ENCODE results near the gene TTC39A.

TTC39A gene

GRCh38 chr1:51313961-51314777, 16.2 kb downstream of the TTC39A start:
- Histone ChIP-seq H3K36me3 (ENCODE audit: control insufficient read depth, insufficient read depth, low read length) (no peaks in the 10 kb centered on the region), H3K27ac (ENCODE audit: low read depth, low read length) (no peak overlapping the region), H3K4me3 (ENCODE audit: low read depth, low read length) (no peak overlapping the region), H3K9me3 (ENCODE audit: control insufficient read depth, insufficient read depth, low read depth, low read length) (no peaks in the 10 kb centered on the region), H3K4me1 (ENCODE audit: control insufficient read depth, insufficient read depth, low read length) (peaks cover 4% of the 10 kb centered on the region; the same call in 1 of the 2 replicates), H3K27me3 (ENCODE audit: control insufficient read depth, insufficient read depth, low read length) (no peaks in the 10 kb centered on the region), H3K9ac (ENCODE audit: low read length) (no peak overlapping the region)

GRCh38 chr1:51313268-51313852, 17.0 kb downstream of the TTC39A start:
- H3K27ac ChIP-seq (ENCODE audit: low read depth, low read length) = no peak overlapping the region

GRCh38 chr1:51312718-51313117, 17.6 kb downstream of the TTC39A start:
- no peaks in the 10 kb centered on the region for H3K9me3 ChIP-seq (ENCODE audit: control insufficient read depth, insufficient read depth, low read depth, low read length)
- no peak overlapping the region for H3K9ac ChIP-seq (ENCODE audit: low read length)
- no peak overlapping the region for H3K27ac ChIP-seq (ENCODE audit: low read depth, low read length)
- peaks cover 4% of the 10 kb centered on the region; the same call in 1 of the 2 replicates for H3K4me1 ChIP-seq (ENCODE audit: control insufficient read depth, insufficient read depth, low read length)
- no peaks in the 10 kb centered on the region for H3K36me3 ChIP-seq (ENCODE audit: control insufficient read depth, insufficient read depth, low read length)
- H3K27me3 ChIP-seq (ENCODE audit: control insufficient read depth, insufficient read depth, low read length) = no peaks in the 10 kb centered on the region
- no peak overlapping the region for H3K4me3 ChIP-seq (ENCODE audit: low read depth, low read length)

More at GRCh38 chr1:51313268-51313852, 17.0 kb downstream of the TTC39A start:
- Histone ChIP-seq H3K9me3 (ENCODE audit: control insufficient read depth, insufficient read depth, low read depth, low read length) (no peaks in the 10 kb centered on the region), H3K9ac (ENCODE audit: low read length) (no peak overlapping the region), H3K4me1 (ENCODE audit: control insufficient read depth, insufficient read depth, low read length) (peaks cover 4% of the 10 kb centered on the region; the same call in 1 of the 2 replicates), H3K4me3 (ENCODE audit: low read depth, low read length) (no peak overlapping the region), H3K27me3 (ENCODE audit: control insufficient read depth, insufficient read depth, low read length) (no peaks in the 10 kb centered on the region), H3K36me3 (ENCODE audit: control insufficient read depth, insufficient read depth, low read length) (no peaks in the 10 kb centered on the region)

- no peaks in the 10 kb centered on the region for H3K9me3 ChIP-seq (ENCODE audit: control insufficient read depth, insufficient read depth, low read depth, low read length)
- no peaks in the 10 kb centered on the region for H3K36me3 ChIP-seq (ENCODE audit: control insufficient read depth, insufficient read depth, low read length)
- peaks cover 4% of the 10 kb centered on the region; the same call in 1 of the 2 replicates for H3K4me1 ChIP-seq (ENCODE audit: control insufficient read depth, insufficient read depth, low read length)
- no peaks in the 10 kb centered on the region for H3K27me3 ChIP-seq (ENCODE audit: control insufficient read depth, insufficient read depth, low read length)
- H3K9ac ChIP-seq (ENCODE audit: low read length) = no peak overlapping the region
- no peak overlapping the region for H3K4me3 ChIP-seq (ENCODE audit: low read depth, low read length)
- no peak overlapping the region for H3K27ac ChIP-seq (ENCODE audit: low read depth, low read length)
Measured at GRCh38 chr1:51311826-51312225, 18.5 kb downstream of the TTC39A start.

GRCh38 chr1:51310871-51311613, 19.3 kb downstream of the TTC39A start:
- H3K27ac ChIP-seq (ENCODE audit: low read depth, low read length) = no peak overlapping the region
- peaks cover 4% of the 10 kb centered on the region; the same call in 1 of the 2 replicates for H3K4me1 ChIP-seq (ENCODE audit: control insufficient read depth, insufficient read depth, low read length)
- H3K9ac ChIP-seq (ENCODE audit: low read length) = no peak overlapping the region
- H3K27me3 ChIP-seq (ENCODE audit: control insufficient read depth, insufficient read depth, low read length) = no peaks in the 10 kb centered on the region
- H3K36me3 ChIP-seq (ENCODE audit: control insufficient read depth, insufficient read depth, low read length) = no peaks in the 10 kb centered on the region
- H3K4me3 ChIP-seq (ENCODE audit: low read depth, low read length) = no peak overlapping the region
- H3K9me3 ChIP-seq (ENCODE audit: control insufficient read depth, insufficient read depth, low read depth, low read length) = no peaks in the 10 kb centered on the region

- Histone ChIP-seq H3K36me3 (ENCODE audit: control insufficient read depth, insufficient read depth, low read length) (no peaks in the 10 kb centered on the region), H3K27ac (ENCODE audit: low read depth, low read length) (no peak overlapping the region), H3K9ac (ENCODE audit: low read length) (no peak overlapping the region), H3K9me3 (ENCODE audit: control insufficient read depth, insufficient read depth, low read depth, low read length) (no peaks in the 10 kb centered on the region), H3K27me3 (ENCODE audit: control insufficient read depth, insufficient read depth, low read length) (no peaks in the 10 kb centered on the region), H3K4me1 (ENCODE audit: control insufficient read depth, insufficient read depth, low read length) (peaks cover 5% of the 10 kb centered on the region; the same call in 1 of the 2 replicates), H3K4me3 (ENCODE audit: low read depth, low read length) (no peak overlapping the region)
Measured at GRCh38 chr1:51309291-51309690, 21.1 kb downstream of the TTC39A start.

- Histone ChIP-seq H3K4me3 (ENCODE audit: low read depth, low read length) (no peak overlapping the region), H3K27ac (ENCODE audit: low read depth, low read length) (no peak overlapping the region), H3K36me3 (ENCODE audit: control insufficient read depth, insufficient read depth, low read length) (no peaks in the 10 kb centered on the region), H3K27me3 (ENCODE audit: control insufficient read depth, insufficient read depth, low read length) (no peaks in the 10 kb centered on the region), H3K9me3 (ENCODE audit: control insufficient read depth, insufficient read depth, low read depth, low read length) (no peaks in the 10 kb centered on the region), H3K4me1 (ENCODE audit: control insufficient read depth, insufficient read depth, low read length) (peaks cover 4% of the 10 kb centered on the region; the same call in 1 of the 2 replicates), H3K9ac (ENCODE audit: low read length) (no peak overlapping the region)
Measured at GRCh38 chr1:51308636-51309035, 21.7 kb downstream of the TTC39A start.

- Histone ChIP-seq H3K27ac (ENCODE audit: low read depth, low read length) (no peak overlapping the region), H3K9me3 (ENCODE audit: control insufficient read depth, insufficient read depth, low read depth, low read length) (no peaks in the 10 kb centered on the region), H3K27me3 (ENCODE audit: control insufficient read depth, insufficient read depth, low read length) (no peaks in the 10 kb centered on the region), H3K9ac (ENCODE audit: low read length) (no peak overlapping the region), H3K4me1 (ENCODE audit: control insufficient read depth, insufficient read depth, low read length) (peaks cover 4% of the 10 kb centered on the region; the same call in 1 of the 2 replicates), H3K4me3 (ENCODE audit: low read depth, low read length) (no peak overlapping the region), H3K36me3 (ENCODE audit: control insufficient read depth, insufficient read depth, low read length) (no peaks in the 10 kb centered on the region)
Measured at GRCh38 chr1:51306950-51307349, 23.4 kb downstream of the TTC39A start.

- no peak overlapping the region for H3K4me3 ChIP-seq (ENCODE audit: low read depth, low read length)
- no peak overlapping the region for H3K27ac ChIP-seq (ENCODE audit: low read depth, low read length)
- H3K9ac ChIP-seq (ENCODE audit: low read length) = no peak overlapping the region
Measured at GRCh38 chr1:51305371-51305823, 25.0 kb downstream of the TTC39A start.

GRCh38 chr1:51304360-51304759, 26.0 kb downstream of the TTC39A start:
- no peaks in the 10 kb centered on the region for H3K36me3 ChIP-seq (ENCODE audit: control insufficient read depth, insufficient read depth, low read length)
- H3K9ac ChIP-seq (ENCODE audit: low read length) = no peak overlapping the region
- no peak overlapping the region for H3K27ac ChIP-seq (ENCODE audit: low read depth, low read length)
- no peak overlapping the region for H3K4me3 ChIP-seq (ENCODE audit: low read depth, low read length)
- H3K9me3 ChIP-seq (ENCODE audit: control insufficient read depth, insufficient read depth, low read depth, low read length) = no peaks in the 10 kb centered on the region
- no peaks in the 10 kb centered on the region for H3K27me3 ChIP-seq (ENCODE audit: control insufficient read depth, insufficient read depth, low read length)
- H3K4me1 ChIP-seq (ENCODE audit: control insufficient read depth, insufficient read depth, low read length) = peaks cover 4% of the 10 kb centered on the region; the same call in 1 of the 2 replicates

More at GRCh38 chr1:51305371-51305823, 25.0 kb downstream of the TTC39A start:
- no peaks in the 10 kb centered on the region for H3K9me3 ChIP-seq (ENCODE audit: control insufficient read depth, insufficient read depth, low read depth, low read length)
- no peaks in the 10 kb centered on the region for H3K27me3 ChIP-seq (ENCODE audit: control insufficient read depth, insufficient read depth, low read length)
- H3K4me1 ChIP-seq (ENCODE audit: control insufficient read depth, insufficient read depth, low read length) = peaks cover 4% of the 10 kb centered on the region; the same call in 1 of the 2 replicates
- H3K36me3 ChIP-seq (ENCODE audit: control insufficient read depth, insufficient read depth, low read length) = no peaks in the 10 kb centered on the region
